Caki2 (cell line): Measurements from ENCODE around the gene TSPYL4. TPM values are rescaled to one million over a fixed set of nuclear protein-coding genes. Genes with fewer than 3 reads are reported as not detected.
"Not testable (repeated sequence)": the region's sequence is repeated elsewhere in the genome, so short reads cannot be mapped to it uniquely, and the experiment has no call there.

ENCODE experiments used
- DNase-seq: peaks from one replicate; pipeline ENCODE4 v3.0.0-alpha.2; 2015; ENCODE audit warnings: low read depth
- in situ Hi-C: cut with HindIII; loops from 2 replicates; pipeline ENCODE4 v1.10.0; 2016; ENCODE audit warnings: low sequenced_read_pairs, low pct_unique_long_range_greater_than_20kb, mixed read lengths
- total RNA-seq: library from RNA; depleted of rRNA; stranded (reverse); fragments of >200 nt; shearing (Covaris generic); gene quantifications from 2 replicates; pipeline ENCODE4 v1.2.3, GENCODE V29; 2014; ENCODE audit warnings: low replicate concordance; rRNA removed

TSPYL4 gene
- 1.4 and 3.4 TPM in 2 replicates for total RNA-seq

DNA sequence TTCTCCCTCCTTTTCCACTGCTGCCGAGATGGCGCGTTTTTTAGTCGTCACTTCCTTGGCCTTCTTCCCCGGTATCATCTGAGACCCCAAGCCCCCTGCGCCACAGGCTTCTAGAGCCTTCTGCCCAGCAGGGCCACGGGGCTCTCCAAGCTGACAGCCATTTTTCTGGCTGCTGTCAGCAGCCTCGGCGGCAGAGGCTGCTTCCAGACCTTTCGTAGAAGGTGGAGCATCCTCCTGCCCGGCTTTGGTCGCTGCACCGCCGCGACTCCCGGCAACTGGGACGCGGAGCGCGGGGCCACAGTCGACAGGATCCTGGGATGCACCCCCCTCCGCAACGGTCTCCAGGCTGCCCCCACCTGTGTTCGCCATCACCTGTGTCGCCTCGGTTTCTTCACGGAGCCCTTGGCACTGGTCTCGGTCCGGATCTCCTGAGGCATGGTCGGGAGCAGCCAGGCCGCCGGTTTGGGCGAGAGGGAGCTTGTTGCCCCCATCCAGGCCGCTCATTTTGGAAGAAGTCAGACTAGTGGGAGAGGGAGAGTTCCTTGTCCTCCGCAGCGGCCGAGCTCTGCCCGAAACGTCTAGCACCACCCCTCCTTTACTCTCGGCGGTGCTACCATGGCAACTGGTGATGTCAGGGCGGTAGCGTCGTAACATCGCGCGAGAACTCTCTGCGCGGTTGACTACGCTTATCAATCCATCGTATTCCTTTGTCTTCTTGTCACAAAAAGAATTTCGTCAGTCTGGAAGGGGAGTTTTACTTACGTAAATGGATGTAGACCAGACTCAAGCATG lies at the start of gene TSPYL4:
Gene TSPYL4 (minus strand): TSS at position 571 of the 792 bp plus-strand sequence. CDS start 67 bp downstream, at position 504.
- peak; percentile 88 for DNase-seq
- in situ Hi-C loops: no loop called here

DNA sequence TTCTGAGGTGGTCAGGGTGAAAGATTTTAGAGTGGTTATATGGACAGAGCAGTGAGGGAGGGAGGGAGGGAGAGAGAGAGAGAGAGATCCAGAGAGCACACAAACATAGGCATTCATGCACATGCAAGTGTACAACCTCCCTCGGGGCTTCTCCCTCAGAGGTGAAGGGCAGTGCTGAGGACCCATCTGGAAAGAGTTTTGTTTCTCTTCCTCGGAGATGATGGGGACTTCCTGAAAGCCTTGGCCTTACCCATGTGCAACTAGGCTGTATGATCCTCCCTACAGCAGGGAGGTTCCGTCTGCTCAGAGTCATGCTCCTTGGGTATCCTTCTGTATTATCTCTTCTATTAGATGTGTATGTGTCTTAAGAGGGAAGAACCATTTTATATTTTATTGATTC lies 47.2 kb upstream of the TSPYL4 start:
- no peak for DNase-seq
- in situ Hi-C loops: no loop called here

DNA sequence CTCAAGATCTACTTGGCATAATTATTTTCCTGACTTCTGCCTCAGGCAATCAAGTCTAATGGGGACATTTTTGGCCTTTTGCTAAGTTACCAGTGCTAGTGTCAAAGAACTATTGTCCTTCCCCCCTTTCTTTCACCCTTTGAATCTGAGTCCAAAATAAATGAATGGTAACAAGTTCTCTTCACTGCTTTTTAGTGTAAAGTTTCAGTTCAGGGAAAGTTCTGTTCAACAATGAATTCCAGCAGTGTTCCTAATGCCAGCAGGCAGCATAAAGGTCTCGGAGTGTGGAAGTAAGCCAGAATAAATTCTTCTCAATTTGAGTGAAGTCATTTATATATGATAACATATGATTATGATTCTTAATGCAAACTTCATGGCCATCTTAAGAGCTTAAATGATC lies 46.7 kb upstream of the TSPYL4 start:
- in situ Hi-C loops: no loop called here
- DNase-seq: no peak

DNA sequence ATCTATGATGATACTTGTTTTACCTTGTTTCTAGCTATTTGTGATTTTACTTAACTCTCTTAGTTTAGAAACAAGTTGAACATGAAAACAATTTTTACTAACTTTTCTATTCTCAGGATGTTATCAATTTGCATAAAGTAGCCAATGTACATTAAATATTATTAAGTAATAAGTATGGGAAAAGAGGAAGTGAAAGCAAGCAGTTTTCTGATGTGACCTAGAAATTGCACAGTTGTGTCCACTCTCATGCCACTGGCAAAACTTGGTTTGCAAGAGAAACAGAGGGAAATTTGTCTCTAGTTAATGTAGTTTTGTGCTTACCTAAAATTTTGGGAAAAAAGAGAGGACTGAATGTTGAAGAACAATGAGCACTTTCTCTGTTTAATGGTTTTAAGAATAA lies 45.1 kb upstream of the TSPYL4 start:
- no peak for DNase-seq
- in situ Hi-C loops: no loop called here

DNA sequence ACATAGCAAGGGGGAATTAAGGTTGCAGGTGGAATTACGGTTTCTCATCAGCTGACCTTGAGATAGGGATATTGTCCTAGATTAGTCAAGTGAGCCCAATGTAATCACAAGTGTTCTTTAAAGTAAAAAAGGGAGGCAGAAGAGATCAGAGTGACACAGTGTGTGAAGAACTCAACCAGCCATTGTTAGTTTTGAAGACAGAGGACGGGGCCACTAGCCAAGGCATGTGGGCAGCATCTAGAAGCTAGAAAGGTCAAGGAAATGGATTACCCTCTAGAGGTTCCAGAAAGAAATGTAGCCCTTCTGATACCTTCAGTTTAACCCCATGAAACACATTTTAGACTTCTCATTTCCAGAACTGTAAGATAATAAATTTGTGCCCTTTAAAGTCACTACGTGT lies 44.4 kb upstream of the TSPYL4 start:
- in situ Hi-C loops: no loop called here
- DNase-seq: no peak

DNA sequence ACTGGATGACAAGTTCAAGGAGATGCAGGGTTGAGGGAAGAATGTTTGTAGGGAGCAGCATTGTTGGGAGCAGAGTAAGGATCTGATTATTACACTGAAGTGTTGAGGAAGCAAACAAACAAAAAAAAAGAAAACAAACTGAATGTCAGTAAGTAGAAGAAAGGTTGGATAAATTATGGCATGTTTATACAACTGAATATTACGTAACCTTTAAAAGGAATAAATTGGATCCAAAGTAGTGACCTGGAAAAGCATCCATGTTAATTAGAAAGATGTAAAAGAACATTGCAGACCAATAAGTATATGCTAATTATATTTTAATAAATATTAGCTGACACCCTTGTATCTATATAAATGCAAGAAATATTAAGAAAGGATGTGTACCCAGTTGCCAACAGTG lies 38.7 kb upstream of the TSPYL4 start:
- no peak for DNase-seq
- in situ Hi-C loops: no loop called here

DNA sequence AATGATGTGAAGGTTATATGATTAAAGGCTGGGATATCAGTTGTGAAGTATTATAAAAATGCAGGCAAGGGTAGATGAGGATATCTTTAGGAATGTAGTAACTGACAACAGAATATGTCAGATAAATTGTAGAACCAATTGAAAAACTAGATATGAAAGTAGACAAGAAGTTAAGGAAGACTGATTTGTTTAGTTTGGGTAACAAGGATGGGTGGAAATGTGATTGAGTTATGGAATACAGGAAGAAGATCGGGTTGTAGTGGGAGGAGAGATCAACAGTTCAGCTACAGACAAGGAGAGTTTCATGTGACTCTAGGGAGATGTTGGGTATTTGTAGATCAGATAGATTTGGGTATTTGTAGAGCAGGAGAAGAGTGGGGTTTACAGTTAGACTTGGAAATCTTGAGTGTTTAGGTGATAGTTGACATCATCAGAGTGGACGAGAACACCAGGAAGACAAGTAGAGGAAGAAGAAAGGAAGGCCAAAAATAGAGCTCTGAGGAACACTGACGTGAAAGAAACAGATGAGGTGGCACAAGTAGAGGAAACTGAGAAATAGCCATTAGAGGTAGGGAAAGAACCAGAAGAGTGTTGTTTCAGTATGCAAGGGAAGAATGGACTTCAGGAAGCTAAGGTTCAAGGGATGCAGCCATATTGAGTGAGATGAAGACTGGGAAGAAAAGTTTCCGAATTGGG lies 38.0 kb upstream of the TSPYL4 start:
- no peak for DNase-seq
- in situ Hi-C loops: no loop called here

DNA sequence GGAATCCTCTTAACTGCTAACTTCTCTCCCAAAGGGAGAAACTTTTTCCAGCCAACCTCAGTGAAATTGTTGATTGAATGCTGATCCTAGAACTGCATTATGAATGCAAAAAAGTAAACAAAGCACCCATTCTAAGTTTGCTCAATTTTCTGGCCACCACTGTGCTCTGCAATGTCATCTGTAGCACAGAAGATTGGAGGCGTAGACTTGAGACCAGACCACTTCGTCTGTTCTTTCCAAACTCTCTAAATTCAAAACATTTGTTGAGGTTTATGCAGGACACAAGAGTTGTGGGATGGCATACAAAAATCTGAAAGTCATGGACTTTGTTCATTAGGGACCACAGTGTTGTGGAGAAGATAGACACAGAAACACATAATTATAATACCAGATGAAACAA lies 36.9 kb upstream of the TSPYL4 start:
- DNase-seq: no peak
- in situ Hi-C loops: no loop called here

DNA sequence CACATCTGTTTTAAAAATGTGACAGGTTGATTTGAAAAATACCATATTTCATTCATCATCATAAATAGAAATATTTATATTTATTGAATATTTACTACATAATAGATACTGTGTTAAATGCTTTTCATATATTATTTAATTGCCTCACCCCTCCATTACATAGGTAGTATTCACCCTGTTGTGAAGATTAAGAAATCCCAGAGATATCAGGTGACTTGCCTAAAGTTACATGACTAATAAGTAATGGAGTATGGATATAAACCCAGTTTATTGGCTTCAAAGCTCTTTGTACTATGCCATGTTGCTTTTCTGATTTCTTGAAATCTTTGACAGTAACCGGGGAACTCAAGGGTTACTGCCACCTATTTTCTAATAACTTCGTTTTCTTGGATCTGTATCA lies 36.0 kb upstream of the TSPYL4 start:
- no peak for DNase-seq
- in situ Hi-C loops: no loop called here

DNA sequence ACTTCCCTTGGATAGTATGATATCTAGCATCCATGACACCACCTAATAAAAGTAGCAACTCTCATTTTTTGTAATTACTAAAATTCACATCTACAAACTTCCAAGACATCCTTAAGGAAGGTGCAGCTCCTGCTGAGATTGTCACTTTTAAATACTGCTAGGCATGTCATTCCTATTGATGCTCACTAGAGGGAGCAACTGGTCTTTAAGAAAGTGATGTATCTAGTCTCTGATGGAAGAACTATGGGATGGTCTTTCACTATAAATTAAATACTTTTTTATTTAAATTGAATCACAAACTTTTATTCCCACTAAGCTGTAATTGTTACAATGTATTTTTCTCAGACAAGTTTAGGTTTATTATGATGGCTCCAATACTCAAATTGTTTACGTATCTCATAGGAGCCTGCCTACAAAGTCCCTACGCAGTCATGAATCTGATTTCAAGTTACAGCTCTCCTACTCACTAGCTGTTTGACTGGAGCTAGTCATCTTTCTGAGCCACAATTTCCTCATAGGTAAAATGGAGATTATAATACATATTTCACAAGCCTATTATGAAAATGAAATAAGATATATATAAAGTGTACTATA lies 33.9 kb upstream of the TSPYL4 start:
- in situ Hi-C loops: no loop called here
- peak; percentile 30 for DNase-seq

DNA sequence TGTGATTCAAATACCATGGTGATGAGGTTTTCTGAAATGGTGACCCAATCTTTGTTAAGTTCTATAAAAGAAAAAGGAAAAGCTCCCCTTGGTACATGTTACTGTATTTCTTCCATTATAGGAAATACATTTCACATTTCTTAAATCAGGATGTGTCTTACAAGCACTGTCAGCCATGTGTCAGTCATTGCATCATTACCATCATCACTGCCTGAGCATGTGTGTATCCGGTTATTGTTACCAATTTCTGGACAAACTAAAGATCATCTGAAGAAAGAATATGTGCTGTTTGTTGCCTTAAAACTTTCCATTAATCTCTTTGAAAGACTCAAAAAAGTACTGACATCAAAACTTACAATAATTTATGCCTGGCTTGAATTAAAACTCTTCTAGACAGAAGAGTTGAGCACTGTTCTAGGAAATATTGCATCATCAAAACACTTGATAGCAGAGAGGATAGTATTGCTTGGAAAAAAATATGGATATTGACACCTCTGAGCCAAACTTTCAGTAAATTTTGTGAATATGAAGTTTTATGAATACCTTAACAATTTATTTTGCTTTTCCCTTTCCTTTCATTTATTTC lies 33.0 kb upstream of the TSPYL4 start:
- DNase-seq: no peak
- in situ Hi-C loops: no loop called here

DNA sequence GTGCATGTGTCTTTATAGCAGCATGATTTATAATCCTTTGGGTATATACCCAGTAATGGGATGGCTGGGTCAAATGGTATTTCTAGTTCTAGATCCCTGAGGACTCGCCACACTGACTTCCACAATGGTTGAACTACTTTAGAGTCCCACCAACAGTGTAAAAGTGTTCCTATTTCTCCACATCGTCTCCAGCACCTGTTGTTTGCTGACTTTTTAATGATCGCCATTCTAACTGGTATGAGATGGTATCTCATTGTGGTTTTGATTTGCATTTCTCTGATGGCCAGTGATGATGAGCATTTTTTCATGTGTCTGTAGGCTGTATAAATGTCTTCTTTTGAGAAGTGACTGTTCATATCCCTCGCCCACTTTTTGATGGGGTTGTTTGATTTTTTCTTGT lies 31.1 kb upstream of the TSPYL4 start:
- DNase-seq, in situ Hi-C loops: not testable (repeated sequence)

DNA sequence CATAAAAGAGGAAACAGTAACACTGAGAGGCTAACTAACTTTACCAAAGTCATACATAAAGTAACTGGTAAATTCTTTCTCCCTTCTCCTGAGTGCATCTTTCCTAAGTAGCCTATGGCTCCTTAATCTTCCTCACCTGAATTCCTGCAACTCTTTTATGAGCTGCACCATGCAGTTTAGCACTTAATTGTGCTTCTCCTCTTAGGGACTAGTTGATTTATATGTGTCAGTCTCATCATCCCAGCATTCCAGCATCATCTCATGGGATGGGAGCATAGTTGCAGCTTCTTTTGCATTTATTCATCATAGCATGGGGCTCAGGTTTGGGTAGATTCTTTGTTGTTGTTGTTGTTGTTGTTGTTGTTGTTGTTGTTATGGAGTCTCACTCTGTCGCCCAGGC lies 29.3 kb upstream of the TSPYL4 start:
- in situ Hi-C loops: no loop called here
- no peak for DNase-seq

DNA sequence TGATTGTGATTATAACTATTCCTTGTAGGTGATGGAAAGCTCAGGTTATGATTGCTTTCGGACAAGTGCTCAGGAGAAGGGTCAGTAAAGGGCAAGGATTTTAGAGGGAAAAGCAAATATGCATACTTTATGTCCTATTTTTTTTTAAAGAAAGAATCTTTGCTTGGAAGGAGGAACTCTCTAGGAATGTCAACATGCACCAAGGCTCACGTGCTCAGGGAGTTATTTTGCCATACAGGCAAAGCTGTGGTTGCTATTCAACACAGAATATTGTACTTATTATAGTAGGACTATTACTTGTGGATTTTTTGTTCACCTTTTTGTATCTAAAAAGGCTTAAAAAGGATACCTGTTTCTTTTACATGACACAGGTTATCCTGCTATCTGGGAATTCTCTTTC lies 28.8 kb upstream of the TSPYL4 start:
- in situ Hi-C loops: no loop called here
- DNase-seq: no peak

DNA sequence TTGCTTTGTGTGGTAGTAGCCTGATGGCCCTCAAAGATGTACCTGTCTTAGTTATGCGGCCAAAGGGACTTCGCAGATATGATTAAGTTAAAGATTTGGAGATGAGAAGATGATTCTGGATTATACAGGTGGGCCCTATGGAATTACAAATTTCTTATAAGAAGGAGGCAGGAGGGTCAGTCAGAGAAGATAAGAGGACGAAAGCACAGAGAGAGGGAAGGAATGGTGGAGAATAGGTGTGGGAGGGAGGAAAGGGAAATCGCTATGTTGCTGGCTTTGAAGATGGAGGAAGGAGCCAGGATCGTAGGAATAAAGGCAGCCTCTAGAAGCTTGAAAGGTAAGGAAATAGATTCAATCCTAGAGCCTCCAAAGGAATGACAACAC lies 27.1 kb upstream of the TSPYL4 start:
- no peak for DNase-seq
- in situ Hi-C loops: no loop called here

DNA sequence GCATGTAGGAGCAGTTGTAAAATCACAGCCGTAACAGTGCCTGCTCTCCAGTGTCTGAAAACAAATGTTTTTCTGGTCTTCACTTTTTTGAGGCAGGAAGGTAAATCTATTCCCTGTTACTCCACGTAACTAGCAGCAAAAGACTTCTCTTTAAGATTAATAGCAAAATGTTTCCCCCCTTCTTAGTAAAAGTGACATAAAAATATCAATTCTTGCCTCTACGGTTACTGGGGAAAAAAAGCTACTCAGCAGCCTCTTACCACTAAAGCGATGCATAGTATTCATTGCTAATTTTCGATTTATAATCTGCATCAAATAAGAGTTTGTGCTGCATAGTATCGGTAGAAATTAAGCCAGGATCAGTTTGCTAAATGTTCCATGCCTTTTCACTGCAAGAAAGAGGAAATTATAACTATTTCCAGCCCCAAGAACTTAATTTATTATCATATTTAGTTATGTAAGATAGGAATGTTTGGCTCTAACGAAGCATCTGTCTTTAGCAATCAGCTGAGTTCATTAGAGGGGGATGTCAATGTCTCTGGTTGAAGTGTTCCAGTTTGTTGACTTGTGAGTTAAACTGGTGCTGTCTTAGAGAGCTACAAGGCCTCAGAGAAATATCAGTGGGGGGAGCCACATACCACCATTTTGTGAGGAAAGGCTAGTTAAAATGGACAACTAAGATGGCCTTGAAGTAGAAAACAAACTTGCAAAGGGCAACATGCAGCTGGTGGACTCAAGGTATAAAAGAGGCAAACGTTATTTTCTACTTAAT lies 26.5 kb upstream of the TSPYL4 start:
- DNase-seq: peak; percentile 17
- in situ Hi-C loops: no loop called here

DNA sequence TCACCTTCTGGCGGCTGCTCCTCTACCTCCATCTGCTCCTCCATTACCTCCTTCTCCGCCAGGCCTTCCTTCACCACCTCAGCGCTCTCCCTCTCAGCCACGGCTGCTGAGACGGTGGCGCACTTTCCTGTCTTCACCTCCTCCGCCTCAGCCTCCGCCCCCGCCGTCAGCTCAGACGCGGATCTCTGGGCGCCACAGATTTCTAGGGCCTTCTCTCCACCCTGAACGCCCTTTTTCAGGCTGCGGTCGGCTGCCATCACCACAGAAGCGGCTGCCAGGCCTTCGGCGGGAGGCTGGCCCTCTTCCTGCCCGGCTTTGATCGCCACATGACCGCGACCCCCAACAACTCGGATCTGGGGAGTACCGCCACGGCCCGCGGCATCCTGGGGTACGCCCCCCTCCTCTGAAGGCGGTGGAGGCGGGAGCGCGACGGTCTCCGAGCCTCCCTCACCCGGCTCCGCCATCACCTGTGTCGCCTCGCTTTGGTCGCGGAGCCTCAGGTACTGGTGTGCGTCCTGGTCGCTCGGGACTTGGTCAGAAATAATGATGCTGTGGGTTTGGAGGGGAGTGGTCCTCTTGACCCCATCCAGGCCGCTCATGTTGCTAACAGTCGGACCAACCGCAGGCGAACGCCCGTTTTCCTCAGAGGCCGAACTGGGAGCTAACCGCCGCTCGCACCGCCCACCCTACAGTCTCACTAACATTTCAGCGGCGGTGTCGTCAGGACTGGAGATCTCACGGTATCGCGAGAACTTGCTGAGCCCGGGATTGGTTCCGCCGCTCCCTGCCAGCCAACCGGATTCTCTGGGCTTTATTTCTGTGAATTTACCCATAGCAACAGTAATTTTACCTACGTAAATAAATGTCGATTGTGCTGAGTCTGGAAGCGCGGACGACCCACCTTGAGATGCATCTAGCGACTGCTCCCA lies 25.6 kb upstream of the TSPYL4 start, which contains the start of gene TSPYL1:
Gene TSPYL1 (minus strand): TSS at position 699 of the 929 bp plus-strand sequence. CDS start 100 bp downstream, at position 599.
- in situ Hi-C loops: no loop called here
- DNase-seq: peak; percentile 91
